Central memory CD8-positive, alpha-beta T cell (primary cell): Measurements from ENCODE around the gene CAMK1D.
A peak's percentile ranks its signal among the peaks of the same experiment; 100 is the strongest.

Source experiments
- ATAC-seq: fragments of 150-1000 bp; cut with Tn5 transposase; replicated peaks from 2 replicates; pipeline ENCODE4 v1.10.0; 2022; ENCODE audit warnings: mild to moderate bottlenecking, moderate FRiP score, moderate number of reproducible peaks; ENCODE audit not compliant: poor library complexity, severe bottlenecking; ENCODE audit errors: extremely low read depth
- DNase-seq, 2 donors: peaks; one replicate each; pipeline ENCODE4 v3.0.0; 2021; ENCODE audit warnings: low spot score in 2 of 2
- H3K27ac Mint-ChIP-seq: one replicate; pipeline ENCODE4 v1.8.0; 2022; ENCODE audit warnings: low read depth, mild to moderate bottlenecking, moderate library complexity, mixed read lengths
- H3K27me3 Mint-ChIP-seq: one replicate; pipeline ENCODE4 v1.8.0; 2022; ENCODE audit warnings: mixed read lengths
- H3K36me3 Mint-ChIP-seq: one replicate; pipeline ENCODE4 v1.8.0; 2022; ENCODE audit warnings: mild to moderate bottlenecking, moderate library complexity, mixed read lengths; ENCODE audit not compliant: insufficient read depth
- H3K4me1 Mint-ChIP-seq: one replicate; pipeline ENCODE4 v1.8.0; 2022; ENCODE audit warnings: mixed read lengths
- H3K4me3 Mint-ChIP-seq: one replicate; pipeline ENCODE4 v1.8.0; 2022; ENCODE audit warnings: mild to moderate bottlenecking, moderate library complexity, mixed read lengths
- H3K9me3 Mint-ChIP-seq: one replicate; pipeline ENCODE4 v1.8.0; 2022; ENCODE audit warnings: mixed read lengths

CAMK1D gene

GRCh38 chr10:12479437-12479844 is 130.1 kb downstream of the CAMK1D start:
- Mint-ChIP-seq H3K4me1 (peaks cover 28% of the 10 kb centered on the region), H3K27me3 (no peaks in the 10 kb centered on the region), H3K27ac (no peak overlapping the region), H3K36me3 (peaks cover 10% of the 10 kb centered on the region), H3K9me3 (no peaks in the 10 kb centered on the region), H3K4me3 (no peak overlapping the region)
- no peak for DNase-seq
- ATAC-seq: no peak

GRCh38 chr10:12479924-12480323 is 130.6 kb downstream of the CAMK1D start:
- H3K4me3 Mint-ChIP-seq: no peak overlapping the region
- DNase-seq (no peak), ATAC-seq (no peak)
- H3K36me3 Mint-ChIP-seq: peaks cover 10% of the 10 kb centered on the region
- no peaks in the 10 kb centered on the region for H3K27me3 Mint-ChIP-seq
- peaks cover 32% of the 10 kb centered on the region for H3K4me1 Mint-ChIP-seq
- H3K9me3 Mint-ChIP-seq: no peaks in the 10 kb centered on the region
- no peak overlapping the region for H3K27ac Mint-ChIP-seq

- no peak overlapping the region for H3K4me3 Mint-ChIP-seq
- peaks cover 9% of the 10 kb centered on the region for H3K36me3 Mint-ChIP-seq
- no peaks in the 10 kb centered on the region for H3K27me3 Mint-ChIP-seq
- H3K27ac Mint-ChIP-seq: no peak overlapping the region
- DNase-seq (no peak), ATAC-seq (no peak)
- H3K9me3 Mint-ChIP-seq: no peaks in the 10 kb centered on the region
- H3K4me1 Mint-ChIP-seq: peaks cover 37% of the 10 kb centered on the region
Measured at GRCh38 chr10:12480440-12480839, 131.1 kb downstream of the CAMK1D start.

GRCh38 chr10:12481924-12482323 is 132.6 kb downstream of the CAMK1D start:
- Mint-ChIP-seq H3K4me3 (no peak overlapping the region), H3K27me3 (no peaks in the 10 kb centered on the region), H3K36me3 (peaks cover 7% of the 10 kb centered on the region), H3K4me1 (peaks cover 35% of the 10 kb centered on the region), H3K27ac (no peak overlapping the region), H3K9me3 (no peaks in the 10 kb centered on the region)
- ATAC-seq: no peak
- no peak for DNase-seq

GRCh38 chr10:12482587-12482986 is 133.2 kb downstream of the CAMK1D start:
- Mint-ChIP-seq H3K9me3 (no peaks in the 10 kb centered on the region), H3K4me3 (no peak overlapping the region), H3K27ac (no peak overlapping the region), H3K4me1 (peaks cover 28% of the 10 kb centered on the region), H3K27me3 (no peaks in the 10 kb centered on the region), H3K36me3 (peaks cover 5% of the 10 kb centered on the region)
- ATAC-seq: no peak
- DNase-seq: no peak

GRCh38 chr10:12484002-12484918 is 134.9 kb downstream of the CAMK1D start:
- H3K9me3 Mint-ChIP-seq: no peaks in the 10 kb centered on the region
- no peak overlapping the region for H3K27ac Mint-ChIP-seq
- no peak overlapping the region for H3K4me3 Mint-ChIP-seq

GRCh38 chr10:12484941-12485805 is 135.8 kb downstream of the CAMK1D start:
- Mint-ChIP-seq H3K27ac (no peak overlapping the region), H3K4me3 (no peak overlapping the region), H3K4me1 (peaks cover 41% of the 10 kb centered on the region), H3K36me3 (peaks cover 3% of the 10 kb centered on the region), H3K9me3 (no peaks in the 10 kb centered on the region), H3K27me3 (no peaks in the 10 kb centered on the region)
- no peak for ATAC-seq
- DNase-seq: no peak

More at GRCh38 chr10:12484002-12484918, 134.9 kb downstream of the CAMK1D start:
- DNase-seq: no peak
- no peak for ATAC-seq
- Mint-ChIP-seq H3K27me3 (no peaks in the 10 kb centered on the region), H3K4me1 (peaks cover 32% of the 10 kb centered on the region), H3K36me3 (peaks cover 5% of the 10 kb centered on the region)

GRCh38 chr10:12487366-12487765 is 138.0 kb downstream of the CAMK1D start:
- Mint-ChIP-seq H3K4me1 (peaks cover 34% of the 10 kb centered on the region), H3K36me3 (peaks cover 2% of the 10 kb centered on the region), H3K9me3 (no peaks in the 10 kb centered on the region), H3K4me3 (no peak overlapping the region), H3K27me3 (no peaks in the 10 kb centered on the region), H3K27ac (no peak overlapping the region)
- ATAC-seq: no peak
- DNase-seq: no peak

- H3K9me3 Mint-ChIP-seq: no peaks in the 10 kb centered on the region
- ATAC-seq: no peak
- DNase-seq: no peak
- peak overlapping the region; percentile 84 for H3K27ac Mint-ChIP-seq
- H3K27me3 Mint-ChIP-seq: no peaks in the 10 kb centered on the region
- H3K4me1 Mint-ChIP-seq: peaks cover 34% of the 10 kb centered on the region
- peaks cover under 1% of the 10 kb centered on the region for H3K36me3 Mint-ChIP-seq
- H3K4me3 Mint-ChIP-seq: no peak overlapping the region
Measured at GRCh38 chr10:12488626-12489025, 139.3 kb downstream of the CAMK1D start.

GRCh38 chr10:12489357-12489756 is 140.0 kb downstream of the CAMK1D start:
- no peak for DNase-seq
- H3K27ac Mint-ChIP-seq: peak overlapping the region; percentile 84
- no peak overlapping the region for H3K4me3 Mint-ChIP-seq
- no peaks in the 10 kb centered on the region for H3K36me3 Mint-ChIP-seq
- no peaks in the 10 kb centered on the region for H3K9me3 Mint-ChIP-seq
- no peaks in the 10 kb centered on the region for H3K27me3 Mint-ChIP-seq
- H3K4me1 Mint-ChIP-seq: peaks cover 27% of the 10 kb centered on the region
- no peak for ATAC-seq

GRCh38 chr10:12489806-12490205 is 140.5 kb downstream of the CAMK1D start:
- peaks cover 23% of the 10 kb centered on the region for H3K4me1 Mint-ChIP-seq
- ATAC-seq: no peak
- peak overlapping the region; percentile 69 for H3K27ac Mint-ChIP-seq

GRCh38 chr10:12490963-12491362 is 141.6 kb downstream of the CAMK1D start:
- no peak for ATAC-seq
- Mint-ChIP-seq H3K36me3 (no peaks in the 10 kb centered on the region), H3K27ac (peak overlapping the region; percentile 38)

More at GRCh38 chr10:12489806-12490205, 140.5 kb downstream of the CAMK1D start:
- no peaks in the 10 kb centered on the region for H3K36me3 Mint-ChIP-seq
- no peaks in the 10 kb centered on the region for H3K9me3 Mint-ChIP-seq
- no peaks in the 10 kb centered on the region for H3K27me3 Mint-ChIP-seq
- no peak overlapping the region for H3K4me3 Mint-ChIP-seq
- DNase-seq: no peak

More at GRCh38 chr10:12490963-12491362, 141.6 kb downstream of the CAMK1D start:
- DNase-seq: no peak
- Mint-ChIP-seq H3K4me1 (peaks cover 16% of the 10 kb centered on the region), H3K4me3 (no peak overlapping the region), H3K27me3 (no peaks in the 10 kb centered on the region), H3K9me3 (no peaks in the 10 kb centered on the region)
